Activated naive CD4-positive, alpha-beta T cell treated with anti-CD3 and anti-CD28 coated beads, Interleukin-2, amount 50 U/mL, for 24 hours (primary cell): ENCODE data around the gene GTF2H4.
"Not testable (repeated sequence)": the region's sequence is repeated elsewhere in the genome, so short reads cannot be mapped to it uniquely, and the experiment has no call there.

Source experiments
- H3K27ac Mint-ChIP-seq: one replicate; pipeline ENCODE4 v1.8.0; 2021; ENCODE audit warnings: mild to moderate bottlenecking, mixed read lengths
- H3K27me3 Mint-ChIP-seq: one replicate; pipeline ENCODE4 v1.8.0; 2021; ENCODE audit warnings: mixed read lengths
- H3K36me3 Mint-ChIP-seq: one replicate; pipeline ENCODE4 v1.8.0; 2021; ENCODE audit warnings: mixed read lengths
- H3K4me1 Mint-ChIP-seq: one replicate; pipeline ENCODE4 v1.8.0; 2021; ENCODE audit warnings: mixed read lengths
- H3K4me3 Mint-ChIP-seq: one replicate; pipeline ENCODE4 v1.8.0; 2021; ENCODE audit warnings: mild to moderate bottlenecking, mixed read lengths
- H3K9me3 Mint-ChIP-seq: one replicate; pipeline ENCODE4 v1.8.0; 2021; ENCODE audit warnings: mixed read lengths

GTF2H4 gene

GRCh38 chr6:30901436-30901835, 6.6 kb upstream of the GTF2H4 start:
- Mint-ChIP-seq H3K27me3 (no peaks in the 10 kb centered on the region), H3K4me1 (no peaks in the 10 kb centered on the region), H3K36me3 (peaks cover 4% of the 10 kb centered on the region), H3K4me3 (no peak overlapping the region), H3K9me3 (no peaks in the 10 kb centered on the region), H3K27ac (no peak overlapping the region)

- H3K9me3 Mint-ChIP-seq, H3K4me3 Mint-ChIP-seq, H3K4me1 Mint-ChIP-seq, H3K36me3 Mint-ChIP-seq, H3K27ac Mint-ChIP-seq, H3K27me3 Mint-ChIP-seq: not testable (repeated sequence)
Measured at GRCh38 chr6:30902196-30902595, 5.8 kb upstream of the GTF2H4 start.

DNA sequence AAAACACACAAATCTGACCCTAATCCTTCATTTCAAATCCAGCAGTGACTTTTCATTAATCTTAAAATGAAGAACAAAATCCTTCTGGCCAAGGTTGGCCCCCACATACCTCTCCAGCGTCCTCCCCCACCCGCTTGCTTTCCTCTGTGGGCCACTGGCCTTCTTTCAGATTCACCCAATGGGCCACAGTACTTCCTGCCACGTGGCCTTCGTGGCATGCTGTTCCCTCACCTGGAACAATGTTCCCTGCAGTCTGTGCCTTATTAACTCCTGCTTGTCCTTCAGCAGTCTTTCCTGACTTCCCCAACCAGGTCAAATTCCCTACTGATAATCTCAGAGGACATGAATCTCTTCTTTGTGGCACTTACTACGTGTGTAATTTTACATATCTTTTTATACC, 5.3 kb upstream of the GTF2H4 start:
- no peaks in the 10 kb centered on the region for H3K27me3 Mint-ChIP-seq
- H3K4me1 Mint-ChIP-seq: peaks cover 5% of the 10 kb centered on the region
- no peak overlapping the region for H3K27ac Mint-ChIP-seq
- H3K4me3 Mint-ChIP-seq: no peak overlapping the region
- H3K9me3 Mint-ChIP-seq: no peaks in the 10 kb centered on the region
- H3K36me3 Mint-ChIP-seq: peaks cover 4% of the 10 kb centered on the region

- no peaks in the 10 kb centered on the region for H3K9me3 Mint-ChIP-seq
- no peaks in the 10 kb centered on the region for H3K27me3 Mint-ChIP-seq
- no peak overlapping the region for H3K27ac Mint-ChIP-seq
- peaks cover 4% of the 10 kb centered on the region for H3K36me3 Mint-ChIP-seq
- no peak overlapping the region for H3K4me3 Mint-ChIP-seq
- peaks cover 10% of the 10 kb centered on the region for H3K4me1 Mint-ChIP-seq
Measured at GRCh38 chr6:30903236-30903635, 4.8 kb upstream of the GTF2H4 start.

DNA sequence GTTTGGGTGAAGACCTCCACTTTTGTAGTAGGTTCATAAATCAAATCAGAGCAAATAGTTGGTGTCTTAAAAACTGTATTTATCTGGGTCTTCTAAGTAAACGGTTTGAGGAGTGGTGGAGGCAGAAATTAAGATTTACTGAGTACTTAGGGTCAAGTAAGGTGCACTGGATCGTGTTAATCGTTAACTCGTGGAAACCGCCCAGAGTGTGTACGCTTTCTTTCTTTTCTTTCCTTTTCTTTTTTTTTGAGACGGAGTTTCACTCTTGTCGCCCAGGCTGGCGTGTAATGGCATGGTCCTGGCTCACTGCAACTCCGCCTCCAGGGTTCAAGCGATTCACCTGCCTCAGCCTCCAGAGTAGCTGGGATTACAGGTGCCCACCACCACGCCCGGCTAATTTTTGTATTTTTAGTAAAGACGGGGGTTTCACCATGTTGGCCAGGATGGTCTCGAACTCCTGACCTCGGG, 683 bp upstream of the GTF2H4 start:
- Mint-ChIP-seq H3K4me3 (peak overlapping the region; percentile 100), H3K4me1 (peaks cover 33% of the 10 kb centered on the region), H3K27ac (peak overlapping the region; percentile 76)
- not testable (repeated sequence) for H3K36me3 Mint-ChIP-seq, H3K27me3 Mint-ChIP-seq, H3K9me3 Mint-ChIP-seq

- Mint-ChIP-seq H3K27ac (peak overlapping the region; percentile 76), H3K9me3 (no peaks in the 10 kb centered on the region), H3K4me3 (peak overlapping the region; percentile 100), H3K36me3 (peaks cover 13% of the 10 kb centered on the region), H3K27me3 (no peaks in the 10 kb centered on the region), H3K4me1 (peaks cover 40% of the 10 kb centered on the region)
Measured at GRCh38 chr6:30908700-30909099, 693 bp downstream of the GTF2H4 start.

GRCh38 chr6:30910473-30910872, 2.5 kb downstream of the GTF2H4 start:
- Mint-ChIP-seq H3K36me3 (peaks cover 14% of the 10 kb centered on the region), H3K4me1 (peaks cover 48% of the 10 kb centered on the region)
- not testable (repeated sequence) for H3K9me3 Mint-ChIP-seq

DNA sequence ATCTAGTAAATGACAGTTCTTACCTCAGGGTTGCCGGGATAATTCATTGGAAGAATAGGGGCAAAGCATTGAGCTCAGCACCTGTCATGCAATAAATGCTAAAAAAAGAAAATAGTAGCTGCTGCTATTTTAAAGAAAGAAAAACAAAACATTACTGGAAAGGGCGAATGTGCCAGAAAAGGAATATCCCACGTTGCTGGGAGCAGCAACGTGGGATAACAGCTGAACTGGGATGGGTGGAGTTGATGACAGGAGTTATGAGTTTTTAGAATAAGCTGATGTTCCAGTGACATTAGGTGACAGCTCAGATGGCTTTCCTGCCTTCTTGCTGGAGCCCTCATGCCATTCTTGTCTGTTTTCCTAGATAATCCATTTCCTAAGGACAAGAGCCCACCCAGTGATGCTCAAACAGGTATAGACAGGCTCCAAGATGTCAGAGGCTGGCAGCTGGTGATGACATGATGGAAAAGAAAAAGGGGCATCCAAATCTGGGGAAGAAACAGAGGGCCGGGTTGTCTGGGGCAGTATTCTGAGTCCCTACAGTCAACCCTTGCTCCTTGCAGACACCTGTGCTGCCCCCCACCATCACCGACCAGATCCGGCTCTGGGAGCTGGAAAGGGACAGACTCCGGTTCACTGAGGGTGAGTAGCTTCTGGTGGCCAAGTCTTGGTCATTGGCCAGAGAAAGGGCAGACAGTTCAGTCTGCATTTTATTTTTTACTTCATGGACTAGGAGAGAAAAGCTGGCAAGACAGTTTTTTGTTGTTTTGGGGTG, 4.9 kb downstream of the GTF2H4 start:
- Mint-ChIP-seq H3K27ac (no peak overlapping the region), H3K36me3 (peaks cover 20% of the 10 kb centered on the region), H3K4me1 (peaks cover 57% of the 10 kb centered on the region), H3K9me3 (no peaks in the 10 kb centered on the region), H3K4me3 (peak overlapping the region; percentile 88), H3K27me3 (no peaks in the 10 kb centered on the region)

More at GRCh38 chr6:30910473-30910872, 2.5 kb downstream of the GTF2H4 start:
- H3K27ac Mint-ChIP-seq, H3K4me3 Mint-ChIP-seq, H3K27me3 Mint-ChIP-seq: not testable (repeated sequence)

GRCh38 chr6:30913721-30914075, 5.7 kb downstream of the GTF2H4 start:
- H3K4me1 Mint-ChIP-seq: peaks cover 49% of the 10 kb centered on the region
- no peaks in the 10 kb centered on the region for H3K9me3 Mint-ChIP-seq
- peaks cover 22% of the 10 kb centered on the region for H3K36me3 Mint-ChIP-seq
- peak overlapping the region; percentile 88 for H3K4me3 Mint-ChIP-seq
- peak overlapping the region; percentile 35 for H3K27ac Mint-ChIP-seq
- no peaks in the 10 kb centered on the region for H3K27me3 Mint-ChIP-seq

DNA sequence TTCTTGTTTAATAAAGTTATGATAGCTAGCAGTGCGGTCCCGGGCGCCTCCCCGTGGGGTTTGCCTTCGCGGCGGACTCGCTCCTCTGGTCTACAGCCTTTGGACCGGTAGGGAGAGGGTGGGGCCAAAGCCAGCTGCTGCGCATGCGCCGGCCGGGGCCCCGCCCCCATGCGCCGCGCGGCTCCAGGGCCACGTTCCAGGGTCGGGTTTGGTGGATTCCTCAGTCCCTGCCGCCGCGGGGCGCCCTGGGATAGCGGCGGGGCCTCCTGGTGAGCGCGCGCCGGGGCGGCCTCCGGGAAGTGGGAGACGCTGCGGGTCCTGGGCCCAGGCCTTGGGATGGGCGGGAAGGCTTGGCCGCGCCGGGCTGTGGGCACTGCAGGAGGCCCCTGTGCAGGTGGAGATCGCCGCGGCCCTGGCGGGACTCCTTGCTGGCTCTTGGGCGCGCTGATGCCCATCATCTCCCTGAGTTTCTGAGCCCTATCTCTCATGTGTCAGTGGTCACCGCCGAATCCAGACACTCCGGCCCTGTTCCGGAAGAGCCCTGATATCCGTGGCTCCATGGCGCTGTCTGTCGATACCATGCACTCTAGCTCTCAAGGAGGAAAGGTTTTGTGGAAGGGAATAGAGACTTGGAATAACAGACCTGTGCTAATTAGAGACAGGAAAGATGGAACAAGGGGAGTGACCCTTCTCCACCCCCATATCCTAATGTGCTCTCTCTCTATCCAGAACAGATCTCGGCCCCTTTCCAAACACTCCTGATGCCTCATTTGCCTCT, 6.3 kb downstream of the GTF2H4 start, which contains the start of gene VARS2:
Gene VARS2, plus strand, starts transcription at position 163 of the 778 bp plus-strand sequence. Its CDS starts 599 bp downstream, at position 762.
- peaks cover 22% of the 10 kb centered on the region for H3K36me3 Mint-ChIP-seq
- no peaks in the 10 kb centered on the region for H3K9me3 Mint-ChIP-seq

GRCh38 chr6:30914854-30915590, 7.0 kb downstream of the GTF2H4 start:
- Mint-ChIP-seq H3K36me3 (peaks cover 26% of the 10 kb centered on the region), H3K27ac (peak overlapping the region; percentile 97), H3K9me3 (no peaks in the 10 kb centered on the region), H3K4me3 (peak overlapping the region; percentile 88), H3K4me1 (peaks cover 42% of the 10 kb centered on the region), H3K27me3 (no peaks in the 10 kb centered on the region)

More for the DNA sequence above, 6.3 kb downstream of the GTF2H4 start, which contains the start of gene VARS2:
- no peaks in the 10 kb centered on the region for H3K27me3 Mint-ChIP-seq
- peak within 1 kb of the TSS; percentile 88 for H3K4me3 Mint-ChIP-seq
- peaks cover 44% of the 10 kb centered on the region for H3K4me1 Mint-ChIP-seq
- peak within 1 kb of the TSS; percentile 97 for H3K27ac Mint-ChIP-seq

- Mint-ChIP-seq H3K27me3 (no peaks in the 10 kb centered on the region), H3K4me1 (peaks cover 42% of the 10 kb centered on the region), H3K9me3 (no peaks in the 10 kb centered on the region), H3K36me3 (peaks cover 27% of the 10 kb centered on the region), H3K27ac (no peak overlapping the region), H3K4me3 (peak overlapping the region; percentile 88)
Measured at GRCh38 chr6:30915591-30915946, 7.6 kb downstream of the GTF2H4 start.

GRCh38 chr6:30917041-30917440, 9.0 kb downstream of the GTF2H4 start:
- Mint-ChIP-seq H3K4me1 (peaks cover 34% of the 10 kb centered on the region), H3K27ac (no peak overlapping the region), H3K36me3 (peaks cover 19% of the 10 kb centered on the region)

DNA sequence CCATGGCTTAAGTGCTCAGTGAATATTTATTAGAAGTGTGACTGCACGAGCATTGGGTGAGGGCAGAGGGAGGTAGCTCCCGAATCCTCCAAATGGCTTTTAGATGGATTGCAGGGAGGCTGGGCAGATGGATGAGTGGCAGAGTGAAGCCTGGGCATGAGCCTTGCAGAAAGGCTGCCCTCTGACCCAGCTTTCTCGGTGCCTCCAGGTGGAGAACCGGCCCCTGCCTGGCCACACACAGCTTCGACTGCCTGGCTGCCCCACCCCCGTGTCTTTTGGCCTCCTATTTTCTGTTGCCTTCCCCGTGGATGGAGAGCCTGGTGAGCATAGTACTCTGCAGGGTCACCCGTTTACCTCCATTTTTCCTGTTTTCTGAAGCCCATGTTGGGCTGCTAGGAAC, 9.5 kb downstream of the GTF2H4 start:
- peaks cover 16% of the 10 kb centered on the region for H3K36me3 Mint-ChIP-seq
- H3K27me3 Mint-ChIP-seq: no peaks in the 10 kb centered on the region
- peaks cover 30% of the 10 kb centered on the region for H3K4me1 Mint-ChIP-seq
- no peak overlapping the region for H3K4me3 Mint-ChIP-seq
- H3K27ac Mint-ChIP-seq: no peak overlapping the region
- no peaks in the 10 kb centered on the region for H3K9me3 Mint-ChIP-seq

More at GRCh38 chr6:30917041-30917440, 9.0 kb downstream of the GTF2H4 start:
- Mint-ChIP-seq H3K27me3 (no peaks in the 10 kb centered on the region), H3K4me3 (no peak overlapping the region), H3K9me3 (no peaks in the 10 kb centered on the region)

GRCh38 chr6:30918670-30919069, 10.7 kb downstream of the GTF2H4 start:
- H3K27me3 Mint-ChIP-seq: no peaks in the 10 kb centered on the region
- no peak overlapping the region for H3K27ac Mint-ChIP-seq
- H3K4me1 Mint-ChIP-seq: peaks cover 24% of the 10 kb centered on the region
- H3K4me3 Mint-ChIP-seq: no peak overlapping the region
- H3K36me3 Mint-ChIP-seq: peaks cover 15% of the 10 kb centered on the region
- no peaks in the 10 kb centered on the region for H3K9me3 Mint-ChIP-seq
